GM12892 (cell line): ENCODE measurements around the gene GABRR1.
"Not testable (repeated sequence)": the region's sequence is repeated elsewhere in the genome, so short reads cannot be mapped to it uniquely, and the experiment has no call there.

Experiments
- POLR2A ChIP-seq: IDR thresholded peaks from 2 replicates; pipeline ENCODE4 v1.6.1; 2011; ENCODE audit warnings: low read depth, low read length, control low read depth
- POLR2AphosphoS5 ChIP-seq: IDR thresholded peaks from 2 replicates; pipeline ENCODE4 v1.6.1; 2011; ENCODE audit warnings: low read depth, low read length, control low read depth
- TAF1 ChIP-seq: IDR thresholded peaks from 2 replicates; pipeline ENCODE4 v1.6.1; 2011; ENCODE audit warnings: low read depth, mild to moderate bottlenecking, control low read depth, low read length, borderline replicate concordance

- not testable (repeated sequence) for TF ChIP-seq POLR2AphosphoS5, POLR2A, TAF1
These were observed 16.4 kb upstream of the GABRR1 start for GRCh38 chr6:89233605-89234004.
